BLaER1 (cell line): Measurements from ENCODE around the gene CCSAP.
"Not testable (repeated sequence)": the region's sequence is repeated elsewhere in the genome, so short reads cannot be mapped to it uniquely, and the experiment has no call there.

Experiments used
- H3K27ac ChIP-seq: shearing (Covaris generic); formaldehyde crosslinking; 2 replicates; pipeline ENCODE4 v1.8.1; 2022
- H3K27me3 ChIP-seq: shearing (Covaris generic); formaldehyde crosslinking; 2 replicates; pipeline ENCODE4 v1.8.1; 2022
- H3K36me3 ChIP-seq: shearing (Covaris generic); formaldehyde crosslinking; 2 replicates; pipeline ENCODE4 v1.8.1; 2022
- H3K4me1 ChIP-seq: shearing (Covaris generic); formaldehyde crosslinking; 2 replicates; pipeline ENCODE4 v1.8.1; 2022
- H3K4me2 ChIP-seq: shearing (Covaris generic); formaldehyde crosslinking; 2 replicates; pipeline ENCODE4 v1.8.1; 2022
- H3K4me3 ChIP-seq: shearing (Covaris generic); formaldehyde crosslinking; 2 replicates; pipeline ENCODE4 v1.8.1; 2022
- H3K9ac ChIP-seq: shearing (Covaris generic); formaldehyde crosslinking; 2 replicates; pipeline ENCODE4 v1.8.1; 2022
- H3K9me3 ChIP-seq: shearing (Covaris generic); formaldehyde crosslinking; 2 replicates; pipeline ENCODE4 v1.8.1; 2022
- H4K20me1 ChIP-seq: shearing (Covaris generic); formaldehyde crosslinking; 2 replicates; pipeline ENCODE4 v1.8.1; 2022
- Cebpa-rat ChIP-seq: shearing (Covaris generic); IDR thresholded peaks from 2 replicates; pipeline ENCODE4 v1.8.1; 2022

The CCSAP gene

GRCh38 chr1:229379846-229380245, 37.0 kb upstream of the CCSAP start:
- no peaks in the 10 kb centered on the region for H4K20me1 ChIP-seq
- no peak for TF ChIP-seq Cebpa-rat
- no peaks in the 10 kb centered on the region for H3K9me3 ChIP-seq
- H3K27ac ChIP-seq = no peak overlapping the region
- no peak overlapping the region for H3K4me2 ChIP-seq
- H3K9ac ChIP-seq = no peak overlapping the region
- H3K4me3 ChIP-seq = no peak overlapping the region
- no peaks in the 10 kb centered on the region for H3K27me3 ChIP-seq
- H3K36me3 ChIP-seq = no peaks in the 10 kb centered on the region
- peaks cover 14% of the 10 kb centered on the region for H3K4me1 ChIP-seq

DNA sequence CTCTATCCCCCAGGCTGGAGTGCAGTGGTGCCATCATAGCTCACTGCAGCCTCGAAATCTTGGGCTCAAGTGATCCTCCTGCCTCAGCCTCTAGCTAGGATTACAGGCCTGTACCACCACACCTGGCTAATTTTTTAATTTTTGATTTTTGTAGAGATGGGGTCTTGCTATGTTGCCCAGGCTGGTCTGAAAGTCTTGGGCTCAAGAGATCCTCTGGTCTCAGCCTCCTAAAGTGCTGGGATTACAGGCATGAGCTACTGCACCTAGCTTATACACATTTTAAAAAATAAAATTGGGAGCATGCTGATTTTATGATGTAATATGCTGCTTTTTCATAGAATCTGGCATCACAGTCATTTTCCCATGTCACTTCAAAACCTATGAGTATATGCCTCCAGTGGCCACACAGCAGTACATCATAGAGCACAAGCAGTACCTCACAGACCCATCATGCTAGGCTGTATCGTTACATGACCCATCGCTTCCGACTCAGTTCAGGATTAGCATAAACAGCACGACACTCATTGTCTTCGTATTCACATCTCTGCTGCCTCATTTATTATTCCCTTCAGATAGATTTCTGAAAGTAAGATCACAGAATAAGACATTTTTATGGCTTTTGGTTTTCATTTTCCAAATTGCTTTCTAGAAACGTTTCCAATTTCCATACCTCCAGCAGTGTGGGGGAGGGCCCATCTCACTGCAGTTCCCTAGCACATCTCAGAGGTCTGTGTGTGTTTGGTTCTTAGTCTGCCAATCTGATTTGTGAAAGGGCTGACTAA, 35.9 kb upstream of the CCSAP start:
- no peak overlapping the region for H3K4me3 ChIP-seq
- peaks cover 15% of the 10 kb centered on the region for H3K4me1 ChIP-seq
- no peak overlapping the region for H3K9ac ChIP-seq
- no peaks in the 10 kb centered on the region for H3K27me3 ChIP-seq
- H3K4me2 ChIP-seq = no peak overlapping the region
- no peak for TF ChIP-seq Cebpa-rat
- no peaks in the 10 kb centered on the region for H3K9me3 ChIP-seq
- no peaks in the 10 kb centered on the region for H4K20me1 ChIP-seq
- no peak overlapping the region for H3K27ac ChIP-seq
- H3K36me3 ChIP-seq = no peaks in the 10 kb centered on the region

DNA sequence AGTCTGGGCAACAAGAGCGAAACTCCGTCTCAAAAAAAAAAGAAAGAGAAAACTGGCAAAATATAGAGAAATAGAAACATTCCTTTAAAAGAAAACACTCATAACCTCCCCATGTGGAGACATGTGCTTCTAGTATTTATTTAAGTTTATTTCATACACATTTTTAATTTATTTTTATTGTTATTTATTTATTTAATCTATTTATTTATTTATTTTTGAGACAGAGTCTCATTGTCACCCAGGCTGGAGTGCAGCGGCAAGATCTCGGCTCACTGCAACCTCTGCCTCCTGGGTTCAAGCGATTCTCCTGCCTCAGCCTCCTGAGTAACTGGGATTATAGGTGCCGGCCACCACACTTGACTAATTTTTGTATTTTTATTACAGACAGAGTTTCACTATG, 35.2 kb upstream of the CCSAP start:
- H3K9me3 ChIP-seq, H3K36me3 ChIP-seq, H4K20me1 ChIP-seq: not testable (repeated sequence)

DNA sequence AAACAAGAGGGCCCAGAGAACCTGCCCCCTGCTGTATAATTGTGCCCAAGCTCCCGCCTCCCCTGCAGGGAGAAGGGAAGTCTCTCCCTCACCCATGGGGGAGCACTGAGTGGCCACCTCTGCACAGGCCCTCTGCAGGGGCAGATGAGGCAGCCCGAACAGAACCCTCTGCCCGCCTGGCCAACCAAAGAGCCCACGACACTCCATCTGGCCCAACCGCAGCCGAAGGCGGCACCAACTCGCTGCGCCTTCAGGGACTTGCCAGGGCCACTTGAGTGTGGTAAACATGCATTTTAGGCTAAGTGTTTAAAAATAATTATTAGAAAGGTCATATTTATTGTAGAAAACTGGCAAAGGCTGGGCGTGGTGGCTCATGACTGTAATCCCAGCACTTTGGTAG, 34.6 kb upstream of the CCSAP start:
- no peak overlapping the region for H3K4me2 ChIP-seq
- no peak overlapping the region for H3K4me3 ChIP-seq
- no peaks in the 10 kb centered on the region for H4K20me1 ChIP-seq
- no peak overlapping the region for H3K9ac ChIP-seq
- H3K4me1 ChIP-seq = peaks cover 29% of the 10 kb centered on the region
- no peak for TF ChIP-seq Cebpa-rat
- no peaks in the 10 kb centered on the region for H3K9me3 ChIP-seq
- H3K27ac ChIP-seq = no peak overlapping the region
- H3K36me3 ChIP-seq = no peaks in the 10 kb centered on the region
- H3K27me3 ChIP-seq = no peaks in the 10 kb centered on the region

More for the DNA sequence above, 35.2 kb upstream of the CCSAP start:
- H3K4me2 ChIP-seq, H3K4me3 ChIP-seq, H3K27ac ChIP-seq, H3K27me3 ChIP-seq, H3K9ac ChIP-seq: not testable (repeated sequence)
- H3K4me1 ChIP-seq = peaks cover 23% of the 10 kb centered on the region

GRCh38 chr1:229376521-229376920, 33.7 kb upstream of the CCSAP start:
- TF ChIP-seq Cebpa-rat = no peak
- no peaks in the 10 kb centered on the region for H3K9me3 ChIP-seq
- no peak overlapping the region for H3K4me3 ChIP-seq
- no peaks in the 10 kb centered on the region for H3K36me3 ChIP-seq
- H3K9ac ChIP-seq = no peak overlapping the region
- no peak overlapping the region for H3K4me2 ChIP-seq
- H4K20me1 ChIP-seq = no peaks in the 10 kb centered on the region
- H3K27me3 ChIP-seq = no peaks in the 10 kb centered on the region
- H3K4me1 ChIP-seq = peaks cover 38% of the 10 kb centered on the region
- no peak overlapping the region for H3K27ac ChIP-seq

- no peak overlapping the region for H3K27ac ChIP-seq
- no peak for TF ChIP-seq Cebpa-rat
These were observed 31.6 kb upstream of the CCSAP start for GRCh38 chr1:229374485-229374884.

DNA sequence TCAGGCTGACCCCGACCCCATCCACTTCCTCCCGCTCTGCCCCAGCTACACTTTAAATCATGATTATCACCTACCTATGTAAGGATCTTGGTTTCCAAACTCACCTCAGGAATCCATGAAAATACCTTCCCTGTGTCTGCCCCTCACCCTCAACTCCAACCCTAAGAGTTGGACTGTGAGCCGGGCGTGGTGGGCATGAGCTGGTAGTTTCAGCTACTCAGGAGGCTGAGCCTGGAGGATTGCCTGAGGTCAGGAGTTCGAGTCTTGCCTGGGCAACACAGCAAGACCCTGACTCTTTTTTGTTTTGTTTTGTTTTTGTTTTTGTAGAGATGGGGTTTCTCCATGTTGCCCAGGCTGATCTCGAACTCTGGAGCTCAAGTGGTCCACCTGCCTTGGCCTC, 30.5 kb upstream of the CCSAP start:
- no peaks in the 10 kb centered on the region for H3K27me3 ChIP-seq
- peak overlapping the region; percentile 90 for H3K4me2 ChIP-seq
- H3K4me3 ChIP-seq = no peak overlapping the region
- no peak overlapping the region for H3K27ac ChIP-seq
- H3K9ac ChIP-seq = no peak overlapping the region
- no peaks in the 10 kb centered on the region for H3K36me3 ChIP-seq
- peaks cover 53% of the 10 kb centered on the region for H3K4me1 ChIP-seq
- no peak for TF ChIP-seq Cebpa-rat
- H3K9me3 ChIP-seq = no peaks in the 10 kb centered on the region
- H4K20me1 ChIP-seq = no peaks in the 10 kb centered on the region

More at GRCh38 chr1:229374485-229374884, 31.6 kb upstream of the CCSAP start:
- Histone ChIP-seq H4K20me1 (no peaks in the 10 kb centered on the region), H3K4me1 (peaks cover 43% of the 10 kb centered on the region), H3K36me3 (no peaks in the 10 kb centered on the region), H3K9ac (no peak overlapping the region), H3K9me3 (no peaks in the 10 kb centered on the region), H3K27me3 (no peaks in the 10 kb centered on the region), H3K4me3 (no peak overlapping the region), H3K4me2 (no peak overlapping the region)

DNA sequence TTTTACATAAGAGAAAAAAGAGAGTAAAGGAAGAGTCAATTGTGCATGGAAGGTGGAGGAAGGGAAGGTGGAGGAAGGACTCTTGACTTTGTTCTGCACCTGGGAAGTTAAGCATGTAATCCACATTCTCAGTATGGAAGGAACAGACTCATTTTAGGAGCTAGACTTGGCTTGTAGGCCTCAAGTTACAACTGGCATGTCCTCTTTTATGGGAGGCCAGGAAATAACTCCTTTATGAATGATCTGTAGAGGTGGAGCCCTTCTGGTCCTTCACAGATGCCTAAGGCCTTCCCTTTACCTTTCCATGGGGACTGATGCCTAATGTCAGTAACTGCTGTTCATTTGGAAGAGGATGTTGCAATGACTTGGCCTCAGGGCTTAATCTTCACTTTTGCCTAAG, 29.4 kb upstream of the CCSAP start:
- Histone ChIP-seq H3K4me2 (peak overlapping the region; percentile 90), H3K9ac (no peak overlapping the region), H4K20me1 (no peaks in the 10 kb centered on the region), H3K36me3 (no peaks in the 10 kb centered on the region), H3K4me1 (peaks cover 60% of the 10 kb centered on the region), H3K4me3 (no peak overlapping the region), H3K9me3 (no peaks in the 10 kb centered on the region), H3K27me3 (no peaks in the 10 kb centered on the region), H3K27ac (no peak overlapping the region)
- no peak for TF ChIP-seq Cebpa-rat

GRCh38 chr1:229371624-229372023, 28.8 kb upstream of the CCSAP start:
- no peak overlapping the region for H3K9ac ChIP-seq
- 0 out of 2 replicates have a peak overlapping the region, but pooled peaks have one; percentile 10 for H3K27ac ChIP-seq
- H3K36me3 ChIP-seq = no peaks in the 10 kb centered on the region
- peak overlapping the region; percentile 90 for H3K4me2 ChIP-seq
- no peak overlapping the region for H3K4me3 ChIP-seq
- H3K9me3 ChIP-seq = no peaks in the 10 kb centered on the region
- peaks cover 60% of the 10 kb centered on the region for H3K4me1 ChIP-seq
- no peak for TF ChIP-seq Cebpa-rat
- H3K27me3 ChIP-seq = no peaks in the 10 kb centered on the region
- H4K20me1 ChIP-seq = no peaks in the 10 kb centered on the region

- Histone ChIP-seq H3K4me2 (peak overlapping the region; percentile 90), H3K27ac (peak overlapping the region; percentile 10; the same call in 1 of the 2 replicates), H3K4me3 (peak overlapping the region; percentile 53), H3K4me1 (peaks cover 60% of the 10 kb centered on the region), H3K9ac (no peak overlapping the region), H3K9me3 (peaks cover 6% of the 10 kb centered on the region; the same call in 1 of the 2 replicates), H4K20me1 (no peaks in the 10 kb centered on the region), H3K36me3 (no peaks in the 10 kb centered on the region), H3K27me3 (no peaks in the 10 kb centered on the region)
- no peak for TF ChIP-seq Cebpa-rat
These were observed 27.8 kb upstream of the CCSAP start for GRCh38 chr1:229370601-229371021.
